PC-3 (cell line): ENCODE measurements around the gene SOX18. TPM values are rescaled to one million over a fixed set of nuclear protein-coding genes. Genes with fewer than 3 reads are reported as not detected.
A peak's percentile ranks its signal among the peaks of the same experiment; 100 is the strongest.

ENCODE experiments used
- ATAC-seq: fragments of 200-7000 bp; cut with Tn5 transposase; 2 replicates; pipeline ENCODE4 v1.9.1; 2020; ENCODE audit warnings: mild to moderate bottlenecking, moderate library complexity
- BruUV-seq: library from RNA; stranded (reverse); fragments of 400-500 nt; replicated peaks from 2 replicates; lab custom pipeline; 2021; lab: Mats Ljungman, UMichigan
- CTCF ChIA-PET: fragments of 300-600 bp; sonication (Branson Sonifier 250); formaldehyde crosslinking; loops from one replicate; lab custom pipeline; 2022; ENCODE audit warnings: antibody characterized with exemption; lab: Charles Lee
- POLR2A ChIA-PET: fragments of 300-600 bp; sonication (Branson Sonifier 250); formaldehyde crosslinking; loops from one replicate; lab custom pipeline; 2022; ENCODE audit warnings: antibody characterized with exemption; ENCODE audit not compliant: unreplicated experiment; lab: Charles Lee
- DNase-seq: peaks from one replicate; pipeline ENCODE4 v3.0.0-alpha.2; 2015
- H2AFZ ChIP-seq: fragments of 300-600 bp; sonication (generic); 2 replicates; pipeline ENCODE4 v1.6.0; 2016; ENCODE audit warnings: antibody characterized with exemption, low read length
- H3F3A ChIP-seq: fragments of 300-600 bp; sonication (generic); one replicate; pipeline ENCODE4 v1.6.0; 2017; ENCODE audit warnings: antibody characterized with exemption, low read length, control low read depth, mild to moderate bottlenecking; ENCODE audit not compliant: unreplicated experiment
- H3K27ac ChIP-seq: fragments of 300-600 bp; sonication (generic); 2 replicates; pipeline ENCODE4 v1.5.1; 2016; ENCODE audit warnings: mild to moderate bottlenecking, low read length
- H3K27me3 ChIP-seq: fragments of 300-600 bp; sonication (generic); 2 replicates; pipeline ENCODE4 v1.6.1; 2016; ENCODE audit warnings: low read length, mixed read lengths
- H3K36me3 ChIP-seq: fragments of 300-600 bp; sonication (generic); 2 replicates; pipeline ENCODE4 v1.6.1; 2016; ENCODE audit warnings: low read depth, mixed run types, low read length, mixed read lengths
- H3K4me1 ChIP-seq: fragments of 300-600 bp; sonication (generic); 2 replicates; pipeline ENCODE4 v1.5.1; 2016; ENCODE audit warnings: low read length; ENCODE audit not compliant: insufficient read depth
- H3K4me2 ChIP-seq: fragments of 300-600 bp; sonication (generic); 2 replicates; pipeline ENCODE4 v1.6.0; 2016; ENCODE audit warnings: low read length
- H3K4me3 ChIP-seq: fragments of 300-600 bp; sonication (generic); 2 replicates; pipeline ENCODE4 v1.5.1; 2016; ENCODE audit warnings: mild to moderate bottlenecking, low read length, mixed read lengths
- H3K79me2 ChIP-seq: fragments of 300-600 bp; sonication (generic); 2 replicates; pipeline ENCODE4 v1.6.1; 2017; ENCODE audit warnings: low read length, mixed read lengths
- H3K9ac ChIP-seq: fragments of 300-600 bp; sonication (generic); 2 replicates; pipeline ENCODE4 v1.6.0; 2016; ENCODE audit warnings: mild to moderate bottlenecking, low read length
- H3K9me2 ChIP-seq: fragments of 300-600 bp; sonication (generic); replicated peaks from 2 replicates; pipeline ENCODE4 v1.6.1; 2016; ENCODE audit warnings: mixed run types, low read length, mixed read lengths
- H3K9me3 ChIP-seq: fragments of 300-600 bp; sonication (generic); 2 replicates; pipeline ENCODE4 v1.6.1; 2016; ENCODE audit warnings: low read length, mixed read lengths
- H4K20me1 ChIP-seq: fragments of 300-600 bp; sonication (generic); 2 replicates; pipeline ENCODE4 v1.6.1; 2016; ENCODE audit warnings: low read length, mixed read lengths
- EZH2 ChIP-seq: fragments of 300-600 bp; sonication (generic); IDR thresholded peaks from one replicate; pipeline ENCODE4 v1.6.1; 2017; ENCODE audit warnings: antibody characterized with exemption, mild to moderate bottlenecking, low read length; ENCODE audit not compliant: unreplicated experiment
- EZH2phosphoT487 ChIP-seq: fragments of 300-600 bp; sonication (generic); IDR thresholded peaks from 2 replicates; pipeline ENCODE4 v1.6.1; 2018; ENCODE audit warnings: mild to moderate bottlenecking, antibody characterized with exemption, low read length, borderline replicate concordance
- intact Hi-C: fragments of 100-400 bp; cut with micrococcal nuclease; formaldehyde crosslinking; loops from 2 replicates; pipeline ENCODE4 v1.9.0; 2023
- total RNA-seq: library from RNA; depleted of rRNA; stranded (reverse); fragments of >200 nt; gene quantifications from 2 replicates; pipeline ENCODE4 v1.2.3, GENCODE V29; 2014
- TF ChIP-seq, protein P1 (sequence below): fragments of 300-600 bp; sonication (generic); conservative IDR thresholded peaks from 2 replicates; pipeline ENCODE4 v1.5.1; 2017; ENCODE audit warnings: antibody characterized with exemption, low read depth, mild to moderate bottlenecking, low read length

The SOX18 gene
- total RNA-seq, 1 experiment from 2014 or later = 1.5 TPM

DNA sequence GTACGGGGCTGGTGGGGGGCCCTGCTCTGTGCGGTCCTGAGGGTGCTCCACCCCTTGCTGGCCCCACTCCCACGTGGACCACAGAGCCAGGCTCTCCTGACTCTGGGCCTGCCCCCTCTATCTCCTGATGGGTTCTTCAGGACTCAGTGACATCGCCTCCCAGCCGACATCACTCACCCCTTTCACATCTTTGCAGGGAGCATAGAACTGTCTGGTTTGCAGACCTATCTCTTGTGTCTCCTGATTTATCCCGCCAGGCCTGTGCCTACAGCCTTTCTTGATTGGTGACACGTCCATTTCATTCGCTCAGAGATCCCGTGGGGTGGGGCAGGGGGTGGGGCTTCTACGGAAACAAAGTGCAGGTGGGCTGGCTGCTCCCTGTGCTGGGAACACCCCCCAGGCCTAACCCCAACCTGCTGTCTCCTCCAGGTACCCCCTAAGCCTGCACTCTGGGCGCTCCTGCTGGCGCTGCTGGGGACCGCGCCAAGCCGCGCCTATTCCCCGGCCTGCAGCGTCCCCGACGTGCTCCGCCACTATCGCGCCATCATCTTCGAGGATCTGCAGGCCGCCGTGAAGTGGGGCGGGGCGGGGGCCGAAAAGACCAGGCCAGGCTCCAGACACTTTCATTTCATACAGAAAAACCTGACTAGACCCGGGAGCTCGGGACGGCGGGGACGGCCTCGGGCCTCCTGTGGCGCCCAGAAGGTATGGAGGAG, 11.8 kb downstream of the SOX18 start:
- no peaks in the 10 kb centered on the region for H3K36me3 ChIP-seq
- H3K9ac ChIP-seq = no peak overlapping the region
- H4K20me1 ChIP-seq = no peaks in the 10 kb centered on the region
- H3F3A ChIP-seq = no peaks in the 10 kb centered on the region
- H2AFZ ChIP-seq = no peak overlapping the region
- no peaks in the 10 kb centered on the region for H3K9me3 ChIP-seq
- intact Hi-C loops = loop anchor here (2.0 kb wide), 1 partner anchor 25 kb away; the partner anchor contains the start of gene TCEA2
- peaks cover 8% of the 10 kb centered on the region for H3K4me1 ChIP-seq
- peak overlapping the region; percentile 88 for H3K4me2 ChIP-seq
- no peaks in the 10 kb centered on the region for H3K79me2 ChIP-seq
- H3K9me2 ChIP-seq = no peaks in the 10 kb centered on the region
- no TSS peak for BruUV-seq
- ChIA-PET POLR2A (no interaction called here), CTCF (interaction anchor here (1.0 kb wide), 1 partner anchor 36 kb away, joined by 3 read pairs; no protein-coding TSS in a partner anchor)
- TF ChIP-seq EZH2phosphoT487 (no peak), EZH2 (no peak)
- TF ChIP-seq, protein P1, sequence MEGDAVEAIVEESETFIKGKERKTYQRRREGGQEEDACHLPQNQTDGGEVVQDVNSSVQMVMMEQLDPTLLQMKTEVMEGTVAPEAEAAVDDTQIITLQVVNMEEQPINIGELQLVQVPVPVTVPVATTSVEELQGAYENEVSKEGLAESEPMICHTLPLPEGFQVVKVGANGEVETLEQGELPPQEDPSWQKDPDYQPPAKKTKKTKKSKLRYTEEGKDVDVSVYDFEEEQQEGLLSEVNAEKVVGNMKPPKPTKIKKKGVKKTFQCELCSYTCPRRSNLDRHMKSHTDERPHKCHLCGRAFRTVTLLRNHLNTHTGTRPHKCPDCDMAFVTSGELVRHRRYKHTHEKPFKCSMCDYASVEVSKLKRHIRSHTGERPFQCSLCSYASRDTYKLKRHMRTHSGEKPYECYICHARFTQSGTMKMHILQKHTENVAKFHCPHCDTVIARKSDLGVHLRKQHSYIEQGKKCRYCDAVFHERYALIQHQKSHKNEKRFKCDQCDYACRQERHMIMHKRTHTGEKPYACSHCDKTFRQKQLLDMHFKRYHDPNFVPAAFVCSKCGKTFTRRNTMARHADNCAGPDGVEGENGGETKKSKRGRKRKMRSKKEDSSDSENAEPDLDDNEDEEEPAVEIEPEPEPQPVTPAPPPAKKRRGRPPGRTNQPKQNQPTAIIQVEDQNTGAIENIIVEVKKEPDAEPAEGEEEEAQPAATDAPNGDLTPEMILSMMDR = no peak
- ATAC-seq (peak; percentile 1; the same call in 1 of the 2 replicates), DNase-seq (peak; percentile 21)
- no peaks in the 10 kb centered on the region for H3K27me3 ChIP-seq
- H3K27ac ChIP-seq = no peak overlapping the region
- peak overlapping the region; percentile 71; the same call in 1 of the 2 replicates for H3K4me3 ChIP-seq

DNA sequence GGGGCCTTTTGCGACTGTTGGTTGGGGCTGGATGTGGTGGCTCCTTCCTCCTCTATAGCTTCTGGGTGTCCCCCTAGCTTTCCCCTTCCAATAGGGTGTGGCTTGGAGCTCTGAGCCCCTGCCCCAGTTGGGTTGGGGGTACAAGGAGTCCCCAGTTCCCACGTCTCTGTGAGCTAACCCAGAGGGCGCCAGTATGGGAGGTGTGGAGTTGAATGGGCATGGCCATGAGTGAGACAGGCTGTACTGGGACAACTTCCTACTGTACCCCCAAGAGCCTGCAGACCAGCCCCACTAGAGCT, 12.3 kb downstream of the SOX18 start:
- ChIA-PET CTCF (no interaction called here), POLR2A (no interaction called here)
- Histone ChIP-seq H2AFZ (no peak overlapping the region), H3K27me3 (no peaks in the 10 kb centered on the region), H3K9ac (no peak overlapping the region), H3K9me2 (no peaks in the 10 kb centered on the region), H3F3A (no peaks in the 10 kb centered on the region), H3K27ac (no peak overlapping the region), H3K36me3 (no peaks in the 10 kb centered on the region), H3K79me2 (no peaks in the 10 kb centered on the region), H3K4me2 (no peak overlapping the region), H4K20me1 (no peaks in the 10 kb centered on the region), H3K4me1 (peaks cover 5% of the 10 kb centered on the region), H3K9me3 (no peaks in the 10 kb centered on the region), H3K4me3 (no peak overlapping the region)
- DNase-seq (no peak), ATAC-seq (no peak)
- no TSS peak for BruUV-seq
- TF ChIP-seq, protein P1 = no peak
- intact Hi-C loops = no loop called here

DNA sequence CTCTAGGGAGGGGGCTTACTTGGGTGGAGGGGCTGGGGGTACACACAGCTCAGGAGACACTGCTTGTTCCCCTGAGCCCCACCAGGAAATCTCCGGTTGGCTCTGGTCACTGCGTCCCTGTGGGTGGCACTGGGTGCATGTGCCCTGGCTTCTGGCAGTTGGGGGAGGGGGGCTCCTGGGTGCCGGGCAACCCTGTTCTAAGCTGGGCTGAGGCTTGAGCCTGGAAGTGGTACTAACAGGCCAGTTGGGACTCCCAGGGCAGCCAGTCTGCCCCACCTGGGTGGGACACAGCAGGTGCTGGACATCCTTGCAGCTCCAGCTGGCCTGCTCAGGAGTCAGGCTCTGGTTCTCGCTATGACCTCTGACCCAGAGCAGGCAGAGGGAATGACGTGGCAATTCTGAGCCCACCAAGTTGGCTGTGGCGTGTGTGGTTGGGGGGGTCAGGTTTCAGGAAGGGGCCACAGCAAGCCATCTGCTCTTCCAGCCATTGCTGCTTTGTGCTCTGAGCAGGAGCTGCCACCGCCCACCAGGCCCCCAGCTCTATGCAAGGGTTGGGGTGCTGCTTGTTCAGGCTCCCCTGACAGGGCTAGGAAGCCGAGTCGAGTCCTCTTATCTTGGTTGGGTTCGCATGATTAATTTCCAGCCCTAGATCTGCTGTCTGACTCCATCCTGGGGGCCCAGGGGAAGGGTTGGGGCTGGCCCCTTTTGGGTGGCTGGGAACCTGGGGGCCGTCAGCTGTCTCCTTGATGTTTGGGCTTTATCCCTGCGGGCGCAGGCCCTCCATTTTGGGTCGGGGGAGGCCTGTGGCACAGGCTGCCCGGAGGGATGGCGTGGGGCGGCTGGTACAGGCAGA, 12.9 kb downstream of the SOX18 start:
- DNase-seq (no peak), ATAC-seq (no peak)
- TF ChIP-seq EZH2phosphoT487 = no peak
- TF ChIP-seq, protein P1 = no peak
- TF ChIP-seq EZH2 = no peak
- intact Hi-C loops = no loop called here
- Histone ChIP-seq H3K9me2 (no peaks in the 10 kb centered on the region), H2AFZ (no peak overlapping the region), H3K4me3 (no peak overlapping the region), H3F3A (no peaks in the 10 kb centered on the region), H3K4me1 (no peaks in the 10 kb centered on the region), H3K79me2 (no peaks in the 10 kb centered on the region), H3K36me3 (no peaks in the 10 kb centered on the region), H3K27me3 (no peaks in the 10 kb centered on the region), H3K4me2 (no peak overlapping the region), H3K27ac (no peak overlapping the region), H3K9me3 (no peaks in the 10 kb centered on the region), H3K9ac (no peak overlapping the region), H4K20me1 (no peaks in the 10 kb centered on the region)
- no TSS peak for BruUV-seq
- POLR2A ChIA-PET = no interaction called here
- CTCF ChIA-PET = no interaction called here
